Neuronal stem cell (in vitro differentiated cells): Measurements from ENCODE around the gene WDR62.

Experiments
- DNase-seq: peaks from one replicate; pipeline ENCODE4 v3.0.0-alpha.2; 2013; ENCODE audit warnings: low spot score
- H2AFZ ChIP-seq: one replicate; pipeline ENCODE4 v1.6.1; 2013; ENCODE audit warnings: mild to moderate bottlenecking, low read length, inconsistent platforms
- H2AK5ac ChIP-seq: 2 replicates; pipeline ENCODE4 v1.6.1; 2013; ENCODE audit warnings: low read depth, mild to moderate bottlenecking, inconsistent platforms, low read length, moderate library complexity, mixed read lengths
- H2BK120ac ChIP-seq: 2 replicates; pipeline ENCODE4 v1.6.1; 2013; ENCODE audit warnings: low read depth, mild to moderate bottlenecking, inconsistent platforms, low read length, moderate library complexity, mixed read lengths
- H2BK12ac ChIP-seq: one replicate; pipeline ENCODE4 v1.6.1; 2013; ENCODE audit warnings: low read length, inconsistent platforms
- H2BK15ac ChIP-seq: 2 replicates; pipeline ENCODE4 v1.6.1; 2013; ENCODE audit warnings: mild to moderate bottlenecking, low read length, inconsistent platforms, mixed read lengths
- H2BK5ac ChIP-seq: one replicate; pipeline ENCODE4 v1.6.1; 2013; ENCODE audit warnings: inconsistent platforms, mild to moderate bottlenecking, low read length, moderate library complexity
- H3K14ac ChIP-seq: one replicate; pipeline ENCODE4 v1.6.1; 2013; ENCODE audit warnings: low read length, inconsistent platforms
- H3K18ac ChIP-seq: 2 replicates; pipeline ENCODE4 v1.6.1; 2013; ENCODE audit warnings: low read length, inconsistent platforms
- H3K23ac ChIP-seq: 2 replicates; pipeline ENCODE4 v1.6.1; 2013; ENCODE audit warnings: low read depth, mild to moderate bottlenecking, mixed read lengths, low read length, inconsistent platforms; ENCODE audit not compliant: poor library complexity
- H3K27ac ChIP-seq: replicated peaks from 3 replicates; pipeline ENCODE4 v1.5.1; 2013; ENCODE audit warnings: low read length, inconsistent platforms
- H3K27me3 ChIP-seq, 3 experiments: 2 replicates each; pipeline ENCODE4 v1.6.1; 2013; ENCODE audit warnings: low read length in 3 of 3, mild to moderate bottlenecking in 2 of 3, inconsistent platforms in 1 of 3, low read depth in 1 of 3, mixed read lengths in 1 of 3, moderate library complexity in 1 of 3; ENCODE audit not compliant: control insufficient read depth in 3 of 3, insufficient read depth in 3 of 3
- H3K36me3 ChIP-seq, 2 donors: replicated peaks in 1 of 2; 2 replicates each; pipeline ENCODE4 v1.6.1; 2013; ENCODE audit warnings: low read length in 2 of 2; ENCODE audit not compliant: control insufficient read depth in 2 of 2, insufficient read depth in 2 of 2
- H3K4ac ChIP-seq: 2 replicates; pipeline ENCODE4 v1.6.1; 2013; ENCODE audit warnings: inconsistent platforms, mild to moderate bottlenecking, low read length, moderate library complexity
- H3K4me1 ChIP-seq, 2 donors: 1 replicate in 1 of 2; 2 replicates in 1 of 2; pipeline ENCODE4 v1.6.1; 2013; ENCODE audit warnings: low read length in 2 of 2, low read depth in 1 of 2; ENCODE audit not compliant: control insufficient read depth in 2 of 2, insufficient read depth in 1 of 2
- H3K4me2 ChIP-seq: one replicate; pipeline ENCODE4 v1.6.1; 2013; ENCODE audit warnings: mild to moderate bottlenecking, low read length, inconsistent platforms; ENCODE audit not compliant: insufficient read depth, poor library complexity, severe bottlenecking
- H3K4me3 ChIP-seq, 2 donors: 2 replicates each; pipeline ENCODE4 v1.5.1; 2013; ENCODE audit warnings: low read length in 2 of 2, mild to moderate bottlenecking in 2 of 2, inconsistent platforms in 1 of 2, moderate library complexity in 1 of 2
- H3K79me1 ChIP-seq: one replicate; pipeline ENCODE4 v1.6.1; 2013; ENCODE audit warnings: low read depth, mild to moderate bottlenecking, inconsistent platforms, low read length, moderate library complexity
- H3K9ac ChIP-seq: one replicate; pipeline ENCODE4 v1.6.1; 2013; ENCODE audit warnings: mild to moderate bottlenecking, low read depth, low read length, inconsistent platforms; ENCODE audit not compliant: poor library complexity
- H3K9me3 ChIP-seq, 2 donors: replicated peaks in 1 of 2; 2 replicates each; pipeline versions ENCODE3 to v1.6.1; 2013; ENCODE audit warnings: low read length in 2 of 2, mild to moderate bottlenecking in 2 of 2, inconsistent platforms in 1 of 2, low read depth in 1 of 2, mixed read lengths in 1 of 2, moderate library complexity in 1 of 2; ENCODE audit not compliant: control insufficient read depth in 2 of 2, insufficient read depth in 1 of 2
- H4K8ac ChIP-seq: one replicate; pipeline ENCODE4 v1.6.1; 2013; ENCODE audit warnings: low read depth, mild to moderate bottlenecking, inconsistent platforms, low read length, moderate library complexity
- H4K91ac ChIP-seq: one replicate; pipeline ENCODE4 v1.6.1; 2013; ENCODE audit warnings: low read length, low read depth, mild to moderate bottlenecking, inconsistent platforms; ENCODE audit not compliant: poor library complexity
- WGBS, 2 donors: extraction: QIAGEN DNeasy Blood & Tissue Kit; methylation state at CpG; one replicate each; pipeline ENCODE4 v1.1.7; 2013; ENCODE audit warnings: missing lambda C conversion rate in 2 of 2, mixed read lengths in 1 of 2; ENCODE audit not compliant: insufficient read length in 2 of 2, insufficient replicate concordance in 1 of 2; ENCODE audit errors: extremely low coverage in 2 of 2; 5-methylcytosine and 5-hydroxymethylcytosine counted together

The WDR62 gene

DNA sequence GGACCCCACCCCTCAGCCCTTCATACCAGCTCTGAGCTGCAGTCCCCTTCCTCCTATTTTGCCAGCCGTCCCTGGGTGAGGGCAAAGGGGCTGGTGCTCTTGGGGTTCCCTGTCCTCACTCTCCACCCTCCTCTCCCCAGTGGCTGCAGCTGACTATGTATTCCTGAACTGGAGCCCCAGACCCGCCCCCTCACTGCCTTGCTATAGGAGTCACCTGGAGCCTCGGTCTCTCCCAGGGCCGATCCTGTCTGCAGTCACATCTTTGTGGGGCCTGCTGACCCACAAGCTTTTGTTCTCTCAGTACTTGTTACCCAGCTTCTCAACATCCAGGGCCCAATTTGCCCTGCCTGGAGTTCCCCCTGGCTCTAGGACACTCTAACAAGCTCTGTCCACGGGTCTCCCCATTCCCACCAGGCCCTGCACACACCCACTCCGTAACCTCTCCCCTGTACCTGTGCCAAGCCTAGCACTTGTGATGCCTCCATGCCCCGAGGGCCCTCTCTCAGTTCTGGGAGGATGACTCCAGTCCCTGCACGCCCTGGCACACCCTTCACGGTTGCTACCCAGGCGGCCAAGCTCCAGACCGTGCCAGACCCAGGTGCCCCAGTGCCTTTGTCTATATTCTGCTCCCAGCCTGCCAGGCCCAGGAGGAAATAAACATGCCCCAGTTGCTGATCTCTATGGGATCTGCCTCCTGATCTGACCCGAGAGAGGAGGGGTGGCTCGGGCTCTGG is 95.1 kb downstream of the WDR62 start:
- Histone ChIP-seq H3K36me3 (peaks cover 46 to 68% of the 10 kb centered on the region in 2 donors), H3K79me1 (peaks cover 2% of the 10 kb centered on the region), H3K4me2 (no peak overlapping the region), H2BK5ac (no peak overlapping the region), H3K9me3 (peaks cover 0 to 3% of the 10 kb centered on the region in 2 donors), H4K8ac (no peak overlapping the region), H3K14ac (no peak overlapping the region), H3K27ac (no peak overlapping the region), H2AK5ac (no peak overlapping the region), H3K9ac (no peak overlapping the region), H2AFZ (no peak overlapping the region), H3K18ac (no peak overlapping the region), H2BK15ac (no peak overlapping the region), H3K27me3 (no peaks in the 10 kb centered on the region), H4K91ac (no peak overlapping the region), H2BK120ac (no peak overlapping the region), H3K4ac (no peak overlapping the region), H3K4me3 (no peak overlapping the region), H3K4me1 (no peaks in the 10 kb centered on the region), H3K23ac (no peak overlapping the region), H2BK12ac (no peak overlapping the region)
- WGBS, 2 donors = no CpG with 5 or more reads among the region's 13 CpGs
- DNase-seq = no peak

DNA sequence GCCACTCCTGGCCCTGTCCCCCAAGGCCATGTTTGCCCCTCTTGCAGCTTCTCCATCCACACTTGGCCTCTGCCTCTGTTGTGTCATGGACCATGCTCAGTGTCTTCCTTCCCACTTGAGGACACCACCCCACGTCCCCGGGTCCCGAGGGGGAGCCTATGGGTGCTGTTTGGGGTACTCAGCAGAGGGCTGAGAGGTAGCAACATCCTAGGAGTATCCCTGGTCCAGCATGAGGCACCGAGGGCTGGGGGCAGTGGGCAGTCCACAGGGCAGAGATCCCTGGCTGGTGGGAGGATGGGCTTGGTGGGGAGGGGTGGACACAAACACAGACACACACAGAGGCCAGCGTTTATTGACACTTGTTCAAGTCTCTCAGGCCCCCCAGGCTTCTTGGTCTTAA is 95.9 kb downstream of the WDR62 start:
- H2AFZ ChIP-seq = no peak overlapping the region
- H3K9me3 ChIP-seq = peaks cover 0 to 3% of the 10 kb centered on the region in 2 donors
- H3K9ac ChIP-seq = peak overlapping the region; percentile 30
- no peak overlapping the region for H3K4ac ChIP-seq
- no peak overlapping the region for H3K27ac ChIP-seq
- H3K79me1 ChIP-seq = peaks cover 2% of the 10 kb centered on the region
- no peak overlapping the region for H2BK12ac ChIP-seq
- no peak overlapping the region for H4K8ac ChIP-seq
- H3K4me2 ChIP-seq = no peak overlapping the region
- H2BK5ac ChIP-seq = no peak overlapping the region
- DNase-seq = no peak
- H3K14ac ChIP-seq = no peak overlapping the region
- H3K27me3 ChIP-seq = no peaks in the 10 kb centered on the region
- no peak overlapping the region for H2BK120ac ChIP-seq
- WGBS, 2 donors = no CpG with 5 or more reads among the region's 5 CpGs
- peaks cover 43 to 61% of the 10 kb centered on the region in 2 donors for H3K36me3 ChIP-seq
- no peak overlapping the region for H2BK15ac ChIP-seq
- peak overlapping the region; percentile 26 for H2AK5ac ChIP-seq
- H3K4me3 ChIP-seq = no peak overlapping the region
- no peak overlapping the region for H4K91ac ChIP-seq
- no peak overlapping the region for H3K18ac ChIP-seq
- H3K4me1 ChIP-seq = no peaks in the 10 kb centered on the region
- H3K23ac ChIP-seq = no peak overlapping the region

DNA sequence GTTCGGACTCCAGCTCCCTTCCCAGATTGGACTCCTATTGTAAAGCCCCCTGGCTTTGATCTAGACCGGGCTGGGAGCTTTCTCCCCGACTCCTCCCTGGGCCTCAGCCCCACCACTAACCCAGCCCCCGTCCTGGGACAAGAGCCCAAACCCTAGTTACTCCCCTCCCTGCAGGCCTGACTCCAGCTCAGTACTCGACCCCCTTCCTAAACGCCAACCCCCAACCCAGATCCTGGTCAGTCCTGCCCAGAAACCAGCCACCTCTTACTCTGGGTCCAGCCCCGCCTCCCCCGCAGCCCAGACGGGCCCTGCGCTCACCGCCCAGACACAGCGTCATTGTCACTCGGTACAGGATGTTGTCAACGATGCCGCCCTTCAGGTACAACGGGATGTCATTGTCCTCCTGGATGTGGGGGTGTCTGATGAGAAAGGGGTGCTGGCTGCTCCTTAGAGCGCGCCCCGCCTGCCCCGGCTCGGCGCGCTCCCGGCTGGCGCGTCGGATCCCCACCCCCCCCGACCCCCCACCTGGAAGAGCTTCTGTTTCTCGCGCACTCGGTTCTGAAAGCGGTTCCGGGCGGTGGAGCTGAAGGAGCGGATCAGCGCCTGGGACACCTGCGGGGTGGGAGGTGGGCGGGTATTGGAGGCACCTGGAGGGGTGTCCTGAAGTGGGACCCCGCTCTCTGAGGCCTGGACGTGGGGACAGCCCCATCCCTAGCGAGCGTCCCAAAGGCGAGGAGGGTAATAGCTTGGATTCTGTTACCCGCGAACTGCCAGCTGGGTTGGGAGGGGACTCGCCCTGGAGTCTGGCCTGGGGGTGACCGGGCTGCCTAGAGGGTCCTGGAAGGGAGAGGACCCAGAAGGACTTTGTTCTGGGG is 96.7 kb downstream of the WDR62 start:
- H2BK12ac ChIP-seq = peak overlapping the region; percentile 41
- no peak overlapping the region for H3K4ac ChIP-seq
- no peak for DNase-seq
- H3K14ac ChIP-seq = no peak overlapping the region
- H3K36me3 ChIP-seq = peaks cover 35 to 53% of the 10 kb centered on the region in 2 donors
- H2BK5ac ChIP-seq = no peak overlapping the region
- peak overlapping the region; percentile 96 for H3K23ac ChIP-seq
- H3K4me1 ChIP-seq = no peaks in the 10 kb centered on the region
- H3K79me1 ChIP-seq = peaks cover 2% of the 10 kb centered on the region
- peak overlapping the region; percentile 99 for H4K8ac ChIP-seq
- peak overlapping the region; percentile 28 for H3K18ac ChIP-seq
- WGBS, 2 donors = no CpG with 5 or more reads among the region's 47 CpGs
- no peak overlapping the region for H2AK5ac ChIP-seq
- H2BK15ac ChIP-seq = no peak overlapping the region
- no peak overlapping the region for H2AFZ ChIP-seq
- H3K9me3 ChIP-seq = peaks cover 0 to 2% of the 10 kb centered on the region in 2 donors
- H3K9ac ChIP-seq = no peak overlapping the region
- no peak overlapping the region for H4K91ac ChIP-seq
- H3K4me3 ChIP-seq = peak overlapping the region in 1 of 2 donors; percentile 6
- H2BK120ac ChIP-seq = no peak overlapping the region
- no peaks in the 10 kb centered on the region for H3K27me3 ChIP-seq
- no peak overlapping the region for H3K27ac ChIP-seq
- H3K4me2 ChIP-seq = no peak overlapping the region

DNA sequence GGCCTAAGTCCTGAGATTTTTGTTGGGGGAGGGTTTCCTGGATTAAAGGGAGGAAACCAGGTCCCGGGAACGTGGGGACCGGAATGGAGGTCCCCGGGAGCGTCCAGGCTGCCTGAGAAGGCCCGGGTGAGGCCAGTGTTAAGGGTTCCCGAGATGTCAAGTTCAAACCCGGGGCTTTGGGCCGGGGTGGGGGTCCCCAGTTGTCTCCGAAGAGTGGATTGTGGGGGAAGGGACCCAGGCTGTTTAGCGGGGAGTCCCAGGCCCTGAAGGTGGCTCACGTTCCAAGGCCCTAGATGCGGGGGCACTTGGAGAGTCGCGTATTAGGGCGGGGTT is 97.3 kb downstream of the WDR62 start:
- Histone ChIP-seq H2BK12ac (no peak overlapping the region), H3K4ac (no peak overlapping the region), H4K8ac (no peak overlapping the region), H2AFZ (no peak overlapping the region), H3K79me1 (peaks cover 2% of the 10 kb centered on the region), H2BK15ac (no peak overlapping the region), H3K18ac (no peak overlapping the region), H3K23ac (peak overlapping the region; percentile 73), H3K4me2 (no peak overlapping the region), H3K27ac (no peak overlapping the region), H3K36me3 (peaks cover 29 to 47% of the 10 kb centered on the region in 2 donors), H2AK5ac (no peak overlapping the region), H3K4me3 (no peak overlapping the region), H2BK5ac (no peak overlapping the region), H2BK120ac (no peak overlapping the region), H3K27me3 (no peaks in the 10 kb centered on the region), H3K9me3 (no peaks in the 10 kb centered on the region), H3K14ac (no peak overlapping the region), H3K9ac (no peak overlapping the region), H4K91ac (no peak overlapping the region), H3K4me1 (no peaks in the 10 kb centered on the region)
- WGBS, 2 donors = no CpG with 5 or more reads among the region's 16 CpGs
- no peak for DNase-seq
